Measurements from ENCODE around the gene LSM8.

The LSM8 gene

DNA sequence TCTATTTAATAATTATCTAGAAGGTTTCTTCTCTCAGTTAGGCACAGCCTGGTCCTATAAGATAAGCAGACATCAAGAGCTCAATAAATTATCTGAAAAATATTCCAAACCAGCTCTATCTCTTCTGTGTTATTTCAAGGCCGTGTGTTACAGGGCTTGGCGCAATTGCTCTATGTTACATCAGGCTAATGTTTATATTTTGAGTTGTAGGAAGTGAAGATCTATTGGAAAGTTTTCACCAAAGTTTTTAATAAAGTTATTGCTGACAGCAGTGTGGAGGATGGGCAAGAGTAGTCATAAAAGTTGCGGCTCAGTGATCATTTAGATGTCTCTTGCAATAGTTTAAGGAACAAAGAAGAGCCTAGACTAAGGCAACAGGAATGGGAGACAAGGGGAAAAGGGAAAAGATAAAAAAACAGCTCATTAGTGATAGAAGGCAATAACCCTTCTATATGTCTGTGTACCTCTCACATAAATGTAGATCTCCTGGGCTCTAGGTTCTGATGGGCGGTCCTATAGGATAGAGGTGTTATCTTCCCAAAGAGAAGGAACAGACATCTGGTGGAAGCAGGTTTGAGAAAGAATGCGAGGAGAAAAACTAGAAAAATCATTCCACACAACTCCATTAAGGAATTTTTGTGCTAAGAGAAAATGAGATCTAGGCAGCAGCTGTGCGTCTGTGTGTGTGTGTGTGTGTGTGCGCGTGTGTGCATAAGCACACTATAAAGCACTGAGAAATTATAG is 34.6 kb downstream of the LSM8 start:
- Histone ChIP-seq H3K4me1 (ENCODE audit: low read depth, poor library complexity, severe bottlenecking) (no peaks in the 10 kb centered on the region), H3K36me3 (ENCODE audit: insufficient read depth) (no peaks in the 10 kb centered on the region), H2AFZ (ENCODE audit: low read depth) (no peak overlapping the region), H3K27me3 (ENCODE audit: insufficient read depth, low read depth) (no peaks in the 10 kb centered on the region), H3K4me2 (no peak overlapping the region), H4K20me1 (ENCODE audit: insufficient read depth) (no peaks in the 10 kb centered on the region), H3K27ac (no peak overlapping the region), H3K4me3 (IDR thresholded peaks at IDR 0.05; ENCODE audit: insufficient read depth, low read depth, low read length) (no peak overlapping the region), H3K9ac (no peak overlapping the region), H3K79me2 (ENCODE audit: insufficient read depth, low read depth) (no peaks in the 10 kb centered on the region)
- TF ChIP-seq, protein P1, sequence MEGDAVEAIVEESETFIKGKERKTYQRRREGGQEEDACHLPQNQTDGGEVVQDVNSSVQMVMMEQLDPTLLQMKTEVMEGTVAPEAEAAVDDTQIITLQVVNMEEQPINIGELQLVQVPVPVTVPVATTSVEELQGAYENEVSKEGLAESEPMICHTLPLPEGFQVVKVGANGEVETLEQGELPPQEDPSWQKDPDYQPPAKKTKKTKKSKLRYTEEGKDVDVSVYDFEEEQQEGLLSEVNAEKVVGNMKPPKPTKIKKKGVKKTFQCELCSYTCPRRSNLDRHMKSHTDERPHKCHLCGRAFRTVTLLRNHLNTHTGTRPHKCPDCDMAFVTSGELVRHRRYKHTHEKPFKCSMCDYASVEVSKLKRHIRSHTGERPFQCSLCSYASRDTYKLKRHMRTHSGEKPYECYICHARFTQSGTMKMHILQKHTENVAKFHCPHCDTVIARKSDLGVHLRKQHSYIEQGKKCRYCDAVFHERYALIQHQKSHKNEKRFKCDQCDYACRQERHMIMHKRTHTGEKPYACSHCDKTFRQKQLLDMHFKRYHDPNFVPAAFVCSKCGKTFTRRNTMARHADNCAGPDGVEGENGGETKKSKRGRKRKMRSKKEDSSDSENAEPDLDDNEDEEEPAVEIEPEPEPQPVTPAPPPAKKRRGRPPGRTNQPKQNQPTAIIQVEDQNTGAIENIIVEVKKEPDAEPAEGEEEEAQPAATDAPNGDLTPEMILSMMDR (conservative IDR thresholded peaks at IDR 0.05; ENCODE audit: low read depth, low read length) = no peak

DNA sequence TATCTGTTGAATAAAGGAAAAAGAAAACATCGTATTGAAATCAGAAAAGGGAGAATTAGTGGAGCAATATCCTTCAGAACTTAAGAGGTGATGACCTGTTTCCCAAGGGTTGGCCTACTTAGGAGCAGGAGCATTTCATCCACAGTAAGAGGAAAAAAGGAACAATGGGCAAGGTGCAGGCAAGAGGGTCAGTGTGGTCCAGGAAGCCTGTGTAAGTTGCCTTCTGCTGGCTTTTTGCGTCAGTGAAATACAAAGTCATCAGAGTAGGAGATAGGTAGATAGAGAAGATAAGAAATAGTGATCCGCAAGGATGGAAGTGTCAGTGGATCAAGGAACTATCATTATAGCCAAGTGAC is 35.2 kb downstream of the LSM8 start:
- H3K9ac ChIP-seq = no peak overlapping the region
- no peaks in the 10 kb centered on the region for H3K27me3 ChIP-seq (ENCODE audit: insufficient read depth, low read depth)
- H3K79me2 ChIP-seq (ENCODE audit: insufficient read depth, low read depth) = no peaks in the 10 kb centered on the region
- TF ChIP-seq, protein P1 (conservative IDR thresholded peaks at IDR 0.05; ENCODE audit: low read depth, low read length) = no peak
- no peaks in the 10 kb centered on the region for H3K4me1 ChIP-seq (ENCODE audit: low read depth, poor library complexity, severe bottlenecking)
- no peak overlapping the region for H2AFZ ChIP-seq (ENCODE audit: low read depth)
- no peak overlapping the region for H3K4me3 ChIP-seq (IDR thresholded peaks at IDR 0.05; ENCODE audit: insufficient read depth, low read depth, low read length)
- no peak overlapping the region for H3K4me2 ChIP-seq
- H3K27ac ChIP-seq = no peak overlapping the region
- H3K36me3 ChIP-seq (ENCODE audit: insufficient read depth) = no peaks in the 10 kb centered on the region
- no peaks in the 10 kb centered on the region for H4K20me1 ChIP-seq (ENCODE audit: insufficient read depth)

DNA sequence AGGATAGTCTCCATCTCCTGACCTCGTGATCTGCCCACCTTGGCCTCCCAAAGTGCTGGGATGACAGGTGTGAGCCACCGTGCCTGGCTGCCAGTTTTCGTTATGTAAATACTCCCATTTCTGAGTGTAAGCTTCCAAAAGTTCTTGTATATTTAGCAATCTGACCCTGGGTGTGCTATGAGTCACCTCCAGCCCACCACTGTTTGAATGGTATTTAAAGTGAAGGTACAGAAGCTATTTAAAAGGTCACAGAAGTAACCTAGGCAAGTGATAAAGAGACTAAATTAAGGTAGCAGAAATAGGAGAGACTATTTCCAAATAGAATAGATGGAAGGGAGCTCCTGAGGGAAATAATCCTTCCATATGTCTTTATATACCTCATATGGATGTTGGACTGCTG is 36.6 kb downstream of the LSM8 start:
- H3K4me3 ChIP-seq (IDR thresholded peaks at IDR 0.05; ENCODE audit: insufficient read depth, low read depth, low read length) = no peak overlapping the region
- no peak overlapping the region for H3K9ac ChIP-seq
- no peak overlapping the region for H2AFZ ChIP-seq (ENCODE audit: low read depth)
- H4K20me1 ChIP-seq (ENCODE audit: insufficient read depth) = no peaks in the 10 kb centered on the region
- TF ChIP-seq, protein P1 (conservative IDR thresholded peaks at IDR 0.05; ENCODE audit: low read depth, low read length) = no peak
- H3K27me3 ChIP-seq (ENCODE audit: insufficient read depth, low read depth) = no peaks in the 10 kb centered on the region
- no peaks in the 10 kb centered on the region for H3K4me1 ChIP-seq (ENCODE audit: low read depth, poor library complexity, severe bottlenecking)
- no peaks in the 10 kb centered on the region for H3K36me3 ChIP-seq (ENCODE audit: insufficient read depth)
- H3K27ac ChIP-seq = no peak overlapping the region
- H3K4me2 ChIP-seq = no peak overlapping the region
- H3K79me2 ChIP-seq (ENCODE audit: insufficient read depth, low read depth) = no peaks in the 10 kb centered on the region

DNA sequence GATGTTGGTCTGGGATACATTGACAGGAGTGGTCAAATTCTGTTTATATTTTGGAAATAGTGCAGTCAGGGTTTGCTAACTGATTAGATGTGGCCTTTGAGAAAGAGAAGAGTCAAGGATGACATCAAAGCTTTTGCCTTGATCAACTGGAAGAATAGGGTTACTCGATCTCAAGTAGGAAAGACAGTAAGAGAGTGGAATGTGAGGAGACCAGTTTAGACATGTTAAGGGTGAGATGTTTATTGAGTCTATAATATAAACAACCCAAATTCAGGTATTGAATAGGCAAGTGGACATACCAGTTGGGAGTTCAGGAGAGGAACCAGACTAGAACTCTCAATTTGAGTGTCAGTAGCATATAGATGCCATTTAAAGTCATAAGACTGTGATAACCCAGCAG is 38.6 kb downstream of the LSM8 start:
- H3K9ac ChIP-seq = no peak overlapping the region
- TF ChIP-seq, protein P1 (conservative IDR thresholded peaks at IDR 0.05; ENCODE audit: low read depth, low read length) = no peak
- H2AFZ ChIP-seq (ENCODE audit: low read depth) = no peak overlapping the region

More for the DNA sequence above, 38.6 kb downstream of the LSM8 start:
- H4K20me1 ChIP-seq (ENCODE audit: insufficient read depth) = no peaks in the 10 kb centered on the region
- no peaks in the 10 kb centered on the region for H3K27me3 ChIP-seq (ENCODE audit: insufficient read depth, low read depth)
- no peaks in the 10 kb centered on the region for H3K36me3 ChIP-seq (ENCODE audit: insufficient read depth)
- H3K27ac ChIP-seq = no peak overlapping the region
- H3K79me2 ChIP-seq (ENCODE audit: insufficient read depth, low read depth) = no peaks in the 10 kb centered on the region
- no peaks in the 10 kb centered on the region for H3K4me1 ChIP-seq (ENCODE audit: low read depth, poor library complexity, severe bottlenecking)
- no peak overlapping the region for H3K4me3 ChIP-seq (IDR thresholded peaks at IDR 0.05; ENCODE audit: insufficient read depth, low read depth, low read length)
- H3K4me2 ChIP-seq = no peak overlapping the region
